ENCODE data around the gene TACR1.

Gene TACR1

GRCh38 chr2:75025216-75025615, 174.1 kb downstream of the TACR1 start:
- in situ Hi-C loops (cut with HindIII; ENCODE audit: low sequenced_read_pairs): no loop called here

GRCh38 chr2:75023666-75024455, 175.5 kb downstream of the TACR1 start:
- in situ Hi-C loops (cut with HindIII; ENCODE audit: low sequenced_read_pairs): no loop called here

GRCh38 chr2:75022516-75022915, 176.8 kb downstream of the TACR1 start:
- in situ Hi-C loops (cut with HindIII; ENCODE audit: low sequenced_read_pairs): no loop called here

- in situ Hi-C loops (cut with HindIII; ENCODE audit: low sequenced_read_pairs): no loop called here
These were observed 177.6 kb downstream of the TACR1 start for GRCh38 chr2:75021672-75022071.

GRCh38 chr2:75020476-75020875, 178.8 kb downstream of the TACR1 start:
- in situ Hi-C loops (cut with HindIII; ENCODE audit: low sequenced_read_pairs): no loop called here

GRCh38 chr2:75019790-75020189, 179.5 kb downstream of the TACR1 start:
- in situ Hi-C loops (cut with HindIII; ENCODE audit: low sequenced_read_pairs): no loop called here

GRCh38 chr2:75018162-75018561, 181.2 kb downstream of the TACR1 start:
- in situ Hi-C loops (cut with HindIII; ENCODE audit: low sequenced_read_pairs): no loop called here

- in situ Hi-C loops (cut with HindIII; ENCODE audit: low sequenced_read_pairs): no loop called here
These were observed 187.2 kb downstream of the TACR1 start for GRCh38 chr2:75012080-75012479.

- in situ Hi-C loops (cut with HindIII; ENCODE audit: low sequenced_read_pairs): no loop called here
These were observed 188.7 kb downstream of the TACR1 start for GRCh38 chr2:75010571-75010970.

GRCh38 chr2:75007819-75008218, 191.5 kb downstream of the TACR1 start:
- in situ Hi-C loops (cut with HindIII; ENCODE audit: low sequenced_read_pairs): no loop called here

- in situ Hi-C loops (cut with HindIII; ENCODE audit: low sequenced_read_pairs): no loop called here
These were observed 192.3 kb downstream of the TACR1 start for GRCh38 chr2:75007061-75007460.

GRCh38 chr2:75006041-75006440, 193.3 kb downstream of the TACR1 start:
- in situ Hi-C loops (cut with HindIII; ENCODE audit: low sequenced_read_pairs): no loop called here

- in situ Hi-C loops (cut with HindIII; ENCODE audit: low sequenced_read_pairs): no loop called here
These were observed 195.5 kb downstream of the TACR1 start for GRCh38 chr2:75003773-75004172.

GRCh38 chr2:75003276-75003675, 196.0 kb downstream of the TACR1 start:
- in situ Hi-C loops (cut with HindIII; ENCODE audit: low sequenced_read_pairs): no loop called here

GRCh38 chr2:75002007-75002406, 197.3 kb downstream of the TACR1 start:
- in situ Hi-C loops (cut with HindIII; ENCODE audit: low sequenced_read_pairs): no loop called here

GRCh38 chr2:74999468-74999867, 199.9 kb downstream of the TACR1 start:
- in situ Hi-C loops (cut with HindIII; ENCODE audit: low sequenced_read_pairs): no loop called here

All from DLD1 (cell line).